Hepatic stellate cell (primary cell): Measurements from ENCODE around the gene SCRT2.
"Not testable (repeated sequence)": the region's sequence is repeated elsewhere in the genome, so short reads cannot be mapped to it uniquely, and the experiment has no call there.

Experiments
- DNase-seq: peaks from one replicate; pipeline ENCODE4 v3.0.0; 2011; ENCODE audit warnings: low spot score

The SCRT2 gene

DNA sequence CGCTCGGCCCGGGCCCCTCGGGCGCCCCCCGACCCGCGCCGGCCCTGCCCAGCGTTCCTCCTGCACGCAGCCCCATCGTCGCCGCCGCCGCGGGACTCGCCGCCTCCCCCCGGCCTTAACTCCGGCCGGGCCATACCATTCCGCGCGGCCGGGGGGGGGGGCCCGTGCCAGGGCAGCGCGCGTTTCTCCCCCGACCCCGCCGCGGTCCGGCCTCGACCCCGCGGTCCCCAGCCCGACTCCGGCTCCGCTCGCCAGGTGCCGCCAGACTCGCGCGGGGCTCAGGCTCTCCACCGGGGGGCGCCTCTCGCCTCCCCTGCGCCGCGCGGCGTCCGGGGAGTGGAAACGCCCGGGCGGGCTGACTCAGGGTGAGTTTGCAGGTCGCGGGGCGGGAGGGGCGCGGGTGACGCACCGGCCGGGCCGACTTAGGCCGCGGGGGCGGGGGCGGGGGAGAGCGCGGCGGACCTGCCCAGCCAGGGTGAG is 22.5 kb downstream of the SCRT2 start, which contains the start of gene SRXN1:
Gene SRXN1 (minus strand): TSS at position 91 of the 480 bp plus-strand sequence. CDS start 15 bp downstream, at position 76.
- peak; percentile 96 for DNase-seq

- peak; percentile 53 for DNase-seq
These were observed 22.9 kb downstream of the SCRT2 start for GRCh38 chr20:652615-653109.

- DNase-seq: no peak
These were observed 23.6 kb downstream of the SCRT2 start for GRCh38 chr20:651713-652614.

- no peak for DNase-seq
These were observed 24.6 kb downstream of the SCRT2 start for GRCh38 chr20:650954-651353.

- no peak for DNase-seq
These were observed 25.3 kb downstream of the SCRT2 start for GRCh38 chr20:650281-650680.

DNA sequence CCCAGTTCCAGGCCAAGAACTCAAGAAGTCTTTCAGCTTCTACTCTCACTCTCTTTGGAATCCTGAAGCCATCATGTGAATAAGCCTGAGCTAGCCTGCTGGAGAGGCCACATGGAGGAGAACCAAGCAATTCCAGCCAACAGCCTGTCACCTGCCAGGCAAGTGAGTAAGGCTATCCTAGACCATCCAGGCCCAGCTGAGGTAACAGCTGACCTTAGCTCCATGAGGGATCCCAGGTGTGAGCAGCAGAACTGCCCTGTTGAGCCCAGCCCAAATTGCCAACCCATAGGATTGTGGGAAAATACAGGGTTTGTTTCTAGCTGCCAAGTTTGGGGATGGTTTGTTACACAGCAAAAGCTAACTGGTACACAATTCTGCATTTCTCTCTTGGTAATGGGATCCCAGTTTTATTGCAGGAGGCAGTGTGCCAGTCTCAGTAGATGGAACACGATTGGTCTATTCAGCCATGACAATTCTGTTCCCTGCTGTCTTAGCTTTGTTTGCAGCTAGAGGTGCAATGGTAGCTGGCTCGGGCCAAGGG is 28.1 kb downstream of the SCRT2 start:
- no peak for DNase-seq

- DNase-seq: no peak
These were observed 28.8 kb downstream of the SCRT2 start for GRCh38 chr20:646868-647233.

GRCh38 chr20:646107-646867 is 29.3 kb downstream of the SCRT2 start:
- DNase-seq: no peak

DNA sequence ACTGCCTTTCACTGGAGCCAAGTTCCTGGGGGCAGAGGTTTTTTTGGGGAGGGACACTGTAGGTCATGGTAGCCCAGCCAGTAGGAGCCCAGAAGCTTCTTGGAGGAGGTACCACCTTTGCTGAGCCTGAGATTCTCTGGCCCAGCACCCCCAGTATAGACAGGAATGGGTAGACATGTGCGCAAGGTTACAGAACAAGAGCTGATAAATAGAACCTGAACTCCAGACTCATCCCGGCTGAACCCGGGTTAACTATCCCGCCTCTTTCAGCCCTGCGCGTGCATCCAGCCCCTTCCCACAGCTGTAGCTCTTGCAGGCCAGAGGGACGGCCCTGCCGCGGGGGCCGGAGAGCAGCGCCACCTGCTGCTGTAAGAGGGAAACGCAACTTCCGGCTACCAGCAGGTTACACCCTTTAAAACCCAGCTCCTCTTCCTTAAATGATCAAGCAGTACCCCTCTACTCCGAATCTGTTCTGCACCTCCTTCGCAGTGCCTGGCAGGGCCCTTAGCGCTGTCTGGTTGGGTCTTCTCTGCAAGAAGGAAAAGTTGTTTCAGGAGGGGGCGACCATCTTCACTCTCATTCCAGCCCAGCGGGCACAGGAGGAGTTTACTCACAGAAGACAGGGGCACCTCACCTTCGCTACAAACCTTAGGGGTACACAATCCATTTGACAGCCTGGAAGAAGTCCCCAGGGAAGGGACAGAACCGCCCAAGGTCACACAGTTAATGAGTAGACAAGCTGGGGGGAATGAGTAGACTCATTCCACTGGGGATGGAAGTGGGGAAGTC is 30.1 kb downstream of the SCRT2 start:
- DNase-seq: peak; percentile 84

GRCh38 chr20:644692-645317 is 30.8 kb downstream of the SCRT2 start:
- DNase-seq: no peak

DNA sequence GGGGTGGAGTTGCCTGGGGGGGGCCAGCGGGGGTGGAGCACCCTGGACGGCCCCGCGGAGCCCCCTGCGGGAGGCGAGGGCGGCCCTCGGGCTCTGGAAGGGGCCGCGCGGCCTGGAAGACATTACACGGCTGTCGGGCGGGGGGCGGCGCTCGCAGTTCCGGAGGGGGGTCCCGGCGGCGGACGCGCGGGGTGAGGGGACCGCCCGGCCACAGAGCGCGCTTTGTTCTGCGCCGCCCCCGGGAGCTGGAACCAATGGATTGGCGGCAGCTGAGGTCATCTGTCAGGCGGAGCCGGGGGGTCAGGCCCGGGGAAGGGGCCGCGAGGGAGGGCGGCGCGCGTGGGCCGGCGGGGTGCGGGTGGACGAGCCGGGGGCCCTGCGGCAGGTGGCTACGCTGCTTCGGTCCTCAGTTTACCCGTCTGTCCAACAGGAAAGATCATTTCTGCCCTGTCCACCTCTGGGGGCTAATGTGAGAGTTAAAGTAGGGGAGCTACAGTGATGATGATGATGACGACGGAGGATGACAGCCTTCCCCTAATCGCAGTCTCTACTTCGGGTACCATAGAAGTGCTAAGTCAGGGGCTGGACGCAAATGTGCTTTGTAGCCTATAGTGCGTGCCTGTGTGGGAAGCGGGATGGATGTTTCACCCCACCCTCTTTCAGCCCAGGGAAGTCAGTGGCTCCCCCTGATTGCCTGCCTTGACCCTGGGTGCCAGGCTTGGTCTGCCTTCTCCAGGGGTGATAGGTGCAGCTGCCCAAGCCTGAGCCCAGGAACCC is 33.0 kb downstream of the SCRT2 start:
- no peak for DNase-seq

DNA sequence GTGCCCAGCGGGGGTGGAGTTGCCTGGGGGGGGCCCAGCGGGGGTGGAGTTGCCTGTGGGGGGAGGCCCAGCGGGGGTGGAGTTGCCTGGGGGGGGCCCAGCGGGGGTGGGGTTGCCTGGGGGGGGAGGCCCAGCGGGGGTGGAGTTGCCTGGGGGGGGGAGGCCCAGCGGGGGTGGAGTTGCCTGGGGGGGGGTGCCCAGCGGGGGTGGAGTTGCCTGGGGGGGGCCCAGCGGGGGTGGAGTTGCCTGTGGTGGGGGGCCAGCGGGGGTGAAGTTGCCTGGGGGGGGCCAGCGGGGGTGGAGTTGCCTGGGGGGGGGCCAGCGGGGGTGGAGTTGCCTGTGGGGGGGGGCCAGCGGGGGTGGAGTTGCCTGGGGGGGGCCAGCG is 33.6 kb downstream of the SCRT2 start:
- DNase-seq: not testable (repeated sequence)

GRCh38 chr20:641516-641875 is 34.1 kb downstream of the SCRT2 start:
- DNase-seq: no peak

DNA sequence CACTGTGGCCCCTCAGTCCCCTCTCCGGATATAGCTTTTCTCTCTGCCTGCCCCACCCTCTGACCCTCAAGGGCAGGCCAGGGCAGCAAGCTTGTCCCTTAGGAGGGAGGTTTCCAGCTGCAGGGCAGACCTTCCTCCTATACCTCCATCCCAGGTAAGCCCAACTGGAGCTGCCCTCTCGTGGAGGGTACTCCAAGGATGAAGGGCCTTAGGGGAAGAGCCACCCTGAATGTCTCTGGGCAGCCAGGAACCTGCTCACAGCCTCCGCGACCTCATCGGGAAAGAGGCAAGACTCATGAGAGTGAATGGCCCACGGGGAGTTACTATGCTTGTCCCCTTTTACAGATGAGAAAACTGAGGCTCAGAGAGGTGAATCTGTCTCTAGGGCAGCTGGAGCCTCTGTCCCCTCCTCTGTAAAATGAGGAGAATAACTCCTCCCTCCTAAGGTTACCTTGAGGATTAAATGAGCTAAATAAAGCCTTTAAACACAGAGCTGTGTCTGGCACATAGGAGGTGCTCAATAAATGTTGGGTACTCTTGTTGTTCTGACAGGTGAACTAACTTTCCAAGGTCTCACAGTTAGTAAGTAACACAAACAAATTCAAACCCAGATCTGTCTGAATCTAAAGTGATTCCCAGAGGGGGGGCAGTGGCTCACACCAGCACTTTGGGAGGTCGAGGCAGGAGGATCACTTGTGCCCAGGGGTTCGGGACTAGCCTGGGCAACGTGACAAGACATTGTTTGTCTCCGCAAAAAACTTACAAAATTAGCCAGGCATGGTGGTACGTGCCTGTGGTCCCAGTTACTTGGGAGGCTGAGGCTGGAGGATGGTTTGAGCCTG is 34.7 kb downstream of the SCRT2 start:
- DNase-seq: no peak

GRCh38 chr20:638579-638978 is 37.0 kb downstream of the SCRT2 start:
- DNase-seq: no peak

- DNase-seq: no peak
These were observed 38.0 kb downstream of the SCRT2 start for GRCh38 chr20:637559-637958.

DNA sequence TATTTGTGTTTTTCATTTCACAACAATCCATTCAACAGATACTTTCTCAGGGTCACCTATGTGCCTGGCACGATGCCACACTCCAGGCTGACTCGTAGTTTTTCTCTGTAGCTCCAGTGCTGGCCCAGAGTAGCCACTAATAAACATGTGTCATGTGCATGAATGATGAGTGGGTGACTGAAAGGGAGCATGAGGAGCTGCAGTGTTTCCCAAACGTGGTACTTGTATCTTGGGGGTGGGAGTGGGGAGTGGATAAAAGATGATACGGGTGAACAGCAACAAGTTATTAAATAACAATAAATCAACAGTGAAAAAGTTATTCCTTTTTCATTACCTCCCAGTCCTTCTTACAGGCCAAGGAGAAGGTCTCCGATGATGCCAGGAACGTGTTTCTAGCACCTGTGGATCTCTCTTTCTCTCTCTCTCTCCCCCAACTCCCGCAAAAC is 39.7 kb downstream of the SCRT2 start:
- no peak for DNase-seq

- DNase-seq: no peak
These were observed 40.3 kb downstream of the SCRT2 start for GRCh38 chr20:635028-635892.
